PC-9 (cell line): ENCODE results near the gene MICB. TPM values are rescaled to one million over a fixed set of nuclear protein-coding genes. Genes with fewer than 3 reads are reported as not detected.

Experiments used
- BruUV-seq: library from RNA; stranded (reverse); fragments of 400-500 nt; replicated peaks from 2 replicates; lab custom pipeline; 2021; lab: Mats Ljungman, UMichigan
- CTCF ChIA-PET: fragments of 300-600 bp; sonication (Branson Sonifier 250); formaldehyde crosslinking; loops from one replicate; lab custom pipeline; 2022; ENCODE audit warnings: antibody characterized with exemption; lab: Charles Lee
- POLR2A ChIA-PET: fragments of 300-600 bp; sonication (Branson Sonifier 250); formaldehyde crosslinking; loops from one replicate; lab custom pipeline; 2022; ENCODE audit warnings: antibody characterized with exemption; ENCODE audit not compliant: unreplicated experiment; lab: Charles Lee
- DNase-seq, 2 experiments: peaks; one replicate each; pipeline versions ENCODE4 v3.0.0 to v3.0.0-alpha.2; 2015 to 2022; ENCODE audit warnings: mixed read lengths in 1 of 2
- H2AFZ ChIP-seq: fragments of 200-600 bp; sonication (generic); 2 replicates; pipeline ENCODE4 v1.8.1; 2017; ENCODE audit warnings: antibody characterized with exemption
- H3F3A ChIP-seq: fragments of 200-600 bp; sonication (generic); 2 replicates; pipeline ENCODE4 v1.8.1; 2017; ENCODE audit warnings: antibody characterized with exemption, mild to moderate bottlenecking, low read depth; ENCODE audit not compliant: insufficient read depth
- H3K27ac ChIP-seq: fragments of 200-600 bp; sonication (generic); 2 replicates; pipeline ENCODE4 v1.6.1; 2016; ENCODE audit warnings: mixed run types
- H3K27me3 ChIP-seq: fragments of 200-600 bp; sonication (generic); 2 replicates; pipeline ENCODE4 v1.6.1; 2016; ENCODE audit warnings: low read depth, mixed run types; ENCODE audit not compliant: insufficient read depth
- H3K36me3 ChIP-seq: fragments of 200-600 bp; sonication (generic); 2 replicates; pipeline ENCODE4 v1.6.1; 2016; ENCODE audit warnings: low read depth, mixed run types
- H3K4me1 ChIP-seq: fragments of 200-600 bp; sonication (generic); replicated peaks from 2 replicates; pipeline ENCODE4 v1.6.1; 2016; ENCODE audit warnings: mixed run types; ENCODE audit not compliant: insufficient read depth
- H3K4me2 ChIP-seq: fragments of 200-600 bp; sonication (generic); 2 replicates; pipeline ENCODE4 v1.6.1; 2017; ENCODE audit warnings: mixed run types
- H3K4me3 ChIP-seq: fragments of 200-600 bp; sonication (generic); 2 replicates; pipeline ENCODE4 v1.6.1; 2016; ENCODE audit warnings: mixed run types
- H3K79me2 ChIP-seq: fragments of 200-600 bp; sonication (generic); 2 replicates; pipeline ENCODE4 v1.6.1; 2017; ENCODE audit warnings: low read depth, mixed run types
- H3K9me2 ChIP-seq: fragments of 200-600 bp; sonication (generic); 2 replicates; pipeline ENCODE4 v1.8.1; 2017; ENCODE audit warnings: mild to moderate bottlenecking; ENCODE audit not compliant: insufficient read depth
- H3K9me3 ChIP-seq: fragments of 200-600 bp; sonication (generic); 2 replicates; pipeline ENCODE4 v1.8.1; 2016; ENCODE audit warnings: low read depth; ENCODE audit not compliant: insufficient read depth
- H4K20me1 ChIP-seq: fragments of 200-600 bp; sonication (generic); 2 replicates; pipeline ENCODE4 v1.8.1; 2017; ENCODE audit not compliant: insufficient read depth
- CTCF ChIP-seq: fragments of 200-600 bp; sonication (generic); conservative IDR thresholded peaks from 2 replicates; pipeline ENCODE4 v1.6.1; 2017; ENCODE audit warnings: mixed run types, antibody characterized with exemption, mild to moderate bottlenecking, moderate library complexity
- EZH2 ChIP-seq: fragments of 200-600 bp; sonication (generic); IDR thresholded peaks from 2 replicates; pipeline ENCODE4 v1.8.0; 2017; ENCODE audit warnings: antibody characterized with exemption, low read depth
- intact Hi-C: fragments of 100-400 bp; cut with micrococcal nuclease; formaldehyde crosslinking; loops from one replicate; pipeline ENCODE4 v1.10.0; 2022; ENCODE audit not compliant: unreplicated experiment
- total RNA-seq: library from RNA; stranded (reverse); gene quantifications from 2 replicates; pipeline ENCODE4 v1.2.3, GENCODE V29; 2021

The MICB gene
- total RNA-seq, 1 experiment from 2014 or later, result 37.8 TPM

GRCh38 chr6:31473244-31473643, 24.7 kb upstream of the MICB start:
- Histone ChIP-seq H3K27ac (no peak overlapping the region), H3K9me3 (no peaks in the 10 kb centered on the region), H3F3A (no peaks in the 10 kb centered on the region), H3K4me1 (peaks cover 14% of the 10 kb centered on the region), H3K9me2 (no peaks in the 10 kb centered on the region), H3K36me3 (no peaks in the 10 kb centered on the region), H3K4me2 (no peak overlapping the region), H3K4me3 (no peak overlapping the region), H2AFZ (no peak overlapping the region), H4K20me1 (no peaks in the 10 kb centered on the region), H3K27me3 (peaks cover 5% of the 10 kb centered on the region; the same call in 1 of the 2 replicates), H3K79me2 (no peaks in the 10 kb centered on the region)
- BruUV-seq, result no TSS peak
- ChIA-PET CTCF (no interaction called here), POLR2A (interaction anchor here (1.4 kb wide), 1 partner anchor 11 kb away, joined by 8 read pairs; no protein-coding TSS in a partner anchor)
- intact Hi-C loops, result no loop called here
- DNase-seq, result no peak
- TF ChIP-seq CTCF, result no peak
- no peak for TF ChIP-seq EZH2

DNA sequence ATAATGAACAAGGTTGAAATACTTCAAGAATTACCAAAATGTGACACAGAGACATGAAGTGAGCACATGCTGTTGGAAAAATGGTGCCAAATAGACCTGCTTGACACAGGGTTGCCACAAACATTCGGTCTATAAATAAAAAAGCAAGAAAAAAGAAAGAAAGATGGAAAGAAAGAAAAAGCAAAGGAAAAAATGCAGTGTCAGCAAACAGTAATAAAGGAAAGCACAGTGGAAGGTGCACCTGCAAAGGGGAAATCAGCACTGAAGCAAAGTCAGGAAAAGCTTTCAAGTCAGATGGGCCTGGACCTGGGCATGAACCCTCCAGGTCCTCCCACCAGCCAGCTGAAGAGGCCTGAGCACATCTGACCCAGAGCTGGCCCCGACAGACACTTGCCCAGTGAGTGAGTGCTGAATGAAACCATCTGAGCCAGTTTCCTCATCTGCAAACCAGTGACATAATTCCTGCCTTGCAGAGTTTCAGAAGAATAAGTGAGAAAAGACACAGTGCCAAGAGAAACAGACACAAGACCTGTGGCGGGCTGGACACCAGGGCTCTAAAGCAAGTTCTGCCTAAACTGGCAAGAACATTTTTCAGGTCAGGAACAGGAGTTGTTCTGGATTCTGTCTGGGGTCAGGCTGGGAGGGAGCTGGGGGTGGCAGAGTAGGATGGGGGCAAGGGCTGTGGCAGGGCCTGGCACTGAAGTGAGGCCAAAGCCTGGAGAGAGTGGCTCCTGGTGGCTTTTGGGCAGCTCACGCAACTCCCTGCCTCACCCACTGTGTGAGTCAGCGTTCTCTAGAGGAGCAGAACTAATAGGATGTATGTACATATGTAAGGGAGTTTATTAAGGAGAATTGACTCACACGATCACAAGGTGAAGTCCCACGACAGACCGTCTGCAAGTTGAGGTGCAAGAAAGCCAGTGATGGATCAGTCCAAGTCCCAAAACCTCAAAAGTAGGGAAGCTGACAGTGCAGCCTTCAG, 23.9 kb upstream of the MICB start:
- peak; percentile 39 to 71 for DNase-seq
- Histone ChIP-seq H2AFZ (0 out of 2 replicates have a peak overlapping the region, but pooled peaks have one; percentile 49), H3F3A (no peaks in the 10 kb centered on the region), H3K27ac (peak overlapping the region; percentile 18), H3K9me3 (no peaks in the 10 kb centered on the region), H3K4me2 (peak overlapping the region; percentile 27; the same call in 1 of the 2 replicates), H3K36me3 (no peaks in the 10 kb centered on the region), H3K27me3 (no peaks in the 10 kb centered on the region), H3K4me1 (peaks cover 14% of the 10 kb centered on the region), H3K79me2 (no peaks in the 10 kb centered on the region), H3K9me2 (no peaks in the 10 kb centered on the region), H3K4me3 (no peak overlapping the region), H4K20me1 (no peaks in the 10 kb centered on the region)
- TF ChIP-seq CTCF, result no peak
- no peak for TF ChIP-seq EZH2
- no TSS peak for BruUV-seq
- CTCF ChIA-PET, result no interaction called here
- POLR2A ChIA-PET, result interaction anchor here (0.6 to 1.4 kb wide), 5 partner anchors 11 to 1408 kb away, joined by 3 to 15 read pairs (median 7); partner anchors contain the start of genes ABHD16A and HSPA1B
- intact Hi-C loops, result no loop called here

DNA sequence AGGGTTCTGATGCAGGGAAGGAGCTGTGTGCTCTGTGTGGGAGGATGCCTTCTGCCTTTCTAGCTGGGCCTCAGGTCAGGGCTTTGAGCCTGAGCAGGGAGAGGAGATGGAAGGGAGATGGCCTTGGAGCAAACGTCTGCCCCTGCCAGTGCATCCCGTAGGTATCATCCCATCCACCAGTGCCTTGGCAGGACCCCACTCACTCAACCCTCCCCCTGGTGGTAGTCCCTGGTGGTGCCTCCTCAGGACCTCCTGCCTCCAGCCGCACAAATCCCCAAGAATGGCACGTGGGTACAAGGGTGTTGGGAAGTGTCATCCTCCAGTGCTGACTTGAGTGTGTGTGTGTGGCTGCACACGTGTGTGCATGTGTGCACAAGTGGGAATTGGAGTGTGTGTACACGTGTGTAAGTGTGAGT, 23.1 kb upstream of the MICB start:
- H3K4me2 ChIP-seq, result 0 out of 2 replicates have a peak overlapping the region, but pooled peaks have one; percentile 27
- TF ChIP-seq EZH2 (no peak), CTCF (no peak; the same call in 1 of the 2 replicates)
- CTCF ChIA-PET, result no interaction called here
- H3K79me2 ChIP-seq, result no peaks in the 10 kb centered on the region
- H3K27me3 ChIP-seq, result peaks cover 3% of the 10 kb centered on the region; the same call in 1 of the 2 replicates
- H3K4me1 ChIP-seq, result peaks cover 14% of the 10 kb centered on the region
- DNase-seq, result no peak
- no TSS peak for BruUV-seq
- POLR2A ChIA-PET, result interaction anchor here (0.7 to 1.4 kb wide), 3 partner anchors 12 to 1408 kb away, joined by 3 to 8 read pairs (median 7); partner anchors contain the start of gene HSPA1B
- H3K4me3 ChIP-seq, result no peak overlapping the region
- no peaks in the 10 kb centered on the region for H3K9me2 ChIP-seq
- no peaks in the 10 kb centered on the region for H3K36me3 ChIP-seq
- intact Hi-C loops, result no loop called here
- H3F3A ChIP-seq, result no peaks in the 10 kb centered on the region
- no peak overlapping the region for H2AFZ ChIP-seq
- no peaks in the 10 kb centered on the region for H4K20me1 ChIP-seq
- H3K27ac ChIP-seq, result no peak overlapping the region
- H3K9me3 ChIP-seq, result no peaks in the 10 kb centered on the region
